Activated CD4-positive, alpha-beta T cell treated with anti-CD3 and anti-CD28 coated beads for 24 hours (primary cell): ENCODE results near the gene PYGB.
"Not testable (repeated sequence)": the region's sequence is repeated elsewhere in the genome, so short reads cannot be mapped to it uniquely, and the experiment has no call there.

Experiments used
- DNase-seq, 2 donors: peaks; one replicate each; pipeline ENCODE4 v3.0.0-alpha.2; 2020; ENCODE audit warnings: low read depth in 2 of 2

PYGB gene

DNA sequence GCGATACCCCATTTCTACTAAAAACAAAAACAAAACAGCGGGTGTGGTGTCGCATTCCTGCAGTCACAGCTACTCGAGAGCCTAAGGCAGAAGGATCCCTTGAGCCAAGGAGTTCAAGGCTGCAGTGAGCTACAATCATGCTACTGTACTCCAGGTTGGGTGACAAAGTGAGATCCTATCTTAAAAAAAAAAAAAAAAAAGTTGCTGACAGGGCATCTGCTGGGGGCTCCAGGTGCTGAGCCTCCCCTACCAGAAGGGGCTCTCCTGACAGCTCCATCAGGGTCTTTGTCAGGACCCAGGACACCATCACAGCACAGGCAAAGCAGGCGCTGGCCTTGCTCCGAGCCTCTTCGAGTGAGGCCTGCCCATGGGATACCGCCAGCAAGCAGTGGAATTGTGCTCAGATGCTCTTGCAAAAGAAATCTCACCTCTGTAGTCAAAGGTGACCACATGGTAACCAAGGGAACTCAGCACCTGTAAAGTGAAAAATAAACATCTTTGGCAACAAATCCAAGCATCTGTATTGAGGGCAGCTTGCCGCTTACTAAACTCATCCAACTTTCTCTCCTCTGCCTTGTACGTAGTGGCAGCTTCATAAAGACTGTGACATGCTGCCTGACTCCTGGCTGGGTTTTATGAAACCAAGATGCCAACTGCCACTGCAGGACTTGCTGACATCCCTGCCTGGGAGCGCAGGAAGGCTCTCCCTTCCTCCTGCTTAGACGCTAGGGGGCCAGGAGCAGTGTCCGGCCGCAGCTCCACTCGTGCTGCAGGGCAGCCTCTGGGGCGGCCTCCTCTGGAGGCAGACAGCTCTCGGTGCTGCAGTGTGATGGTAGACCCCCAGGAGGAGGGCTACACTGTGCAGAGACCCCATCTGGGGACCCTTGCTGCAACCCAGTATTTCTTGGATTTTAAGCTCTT, 66.9 kb downstream of the PYGB start:
- DNase-seq, result no peak

DNA sequence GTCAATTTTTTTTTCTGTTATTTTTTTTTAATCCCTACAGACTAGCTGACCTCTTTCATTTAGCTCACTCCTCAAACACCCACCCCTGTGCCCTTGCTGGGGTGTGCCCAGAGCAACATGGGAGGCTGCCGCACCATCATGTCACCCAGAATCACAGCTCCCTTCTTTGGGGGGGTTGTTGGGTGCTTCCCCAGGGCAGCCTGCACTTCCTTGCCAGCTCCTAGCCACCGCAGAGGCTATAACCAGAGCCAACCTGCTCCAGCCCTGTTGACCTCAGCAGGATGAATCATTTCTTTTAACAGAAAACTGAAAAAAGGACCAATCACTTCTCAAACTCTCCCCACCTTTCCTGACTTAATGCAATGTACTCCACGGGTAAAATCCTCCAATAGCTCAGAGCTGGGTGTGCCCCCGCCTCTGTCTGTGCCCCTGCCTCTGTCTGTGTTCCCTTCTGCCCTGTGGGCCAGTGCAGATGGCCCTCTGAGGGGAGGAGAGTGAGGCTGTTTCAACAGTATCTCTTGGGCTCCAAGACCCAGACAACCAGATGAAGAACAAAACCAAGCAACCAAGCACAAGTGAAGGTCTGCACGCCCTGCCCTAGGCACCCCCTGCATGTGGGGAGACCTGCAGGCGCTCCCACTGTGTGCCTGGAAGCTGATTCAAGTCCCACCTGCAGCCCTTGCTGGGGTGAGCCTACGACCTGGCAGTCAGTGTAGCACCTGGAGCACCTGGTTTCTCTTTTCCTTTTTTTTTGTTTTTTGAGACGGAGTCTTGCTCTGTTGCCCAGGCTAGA, 67.7 kb downstream of the PYGB start:
- no peak for DNase-seq

GRCh38 chr20:25316506-25317190, 68.8 kb downstream of the PYGB start:
- no peak for DNase-seq

DNA sequence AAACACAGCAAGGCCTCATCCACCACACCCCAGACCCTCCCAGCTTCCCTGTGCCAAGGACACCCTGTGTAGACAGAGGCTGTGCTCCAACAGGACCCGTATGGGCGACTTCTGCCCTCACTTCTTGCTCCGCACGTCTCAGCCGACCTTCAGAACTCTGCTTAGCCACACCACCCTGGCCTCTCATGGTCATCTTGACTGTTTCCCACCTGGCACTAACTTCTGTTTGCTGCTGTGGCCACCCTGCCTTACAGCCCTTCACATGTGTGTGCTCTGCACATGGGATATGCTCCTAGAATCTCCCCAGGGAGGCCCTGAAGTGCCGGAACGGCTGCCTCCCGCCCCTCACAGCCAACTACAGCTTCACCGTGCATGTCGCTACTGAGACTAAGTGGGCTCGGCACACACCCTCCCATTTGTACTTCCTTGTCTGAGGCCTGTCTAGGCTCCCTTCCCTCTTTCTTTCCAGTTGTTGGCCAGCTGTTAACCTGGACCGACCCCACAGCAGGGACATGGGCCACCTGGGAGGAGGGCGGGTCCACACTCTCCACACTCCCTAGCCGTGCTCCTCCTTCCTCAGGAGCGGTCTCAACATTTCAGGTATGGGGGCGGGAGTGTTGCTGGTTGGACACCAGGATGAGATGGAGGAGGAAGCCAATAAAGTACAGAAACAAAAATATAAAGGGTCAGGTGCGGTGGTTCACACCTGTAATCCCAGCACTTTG, 69.6 kb downstream of the PYGB start:
- no peak for DNase-seq

- no peak for DNase-seq
These were observed 70.8 kb downstream of the PYGB start for GRCh38 chr20:25318471-25319240.

GRCh38 chr20:25319241-25320034, 71.6 kb downstream of the PYGB start:
- DNase-seq, result no peak

DNA sequence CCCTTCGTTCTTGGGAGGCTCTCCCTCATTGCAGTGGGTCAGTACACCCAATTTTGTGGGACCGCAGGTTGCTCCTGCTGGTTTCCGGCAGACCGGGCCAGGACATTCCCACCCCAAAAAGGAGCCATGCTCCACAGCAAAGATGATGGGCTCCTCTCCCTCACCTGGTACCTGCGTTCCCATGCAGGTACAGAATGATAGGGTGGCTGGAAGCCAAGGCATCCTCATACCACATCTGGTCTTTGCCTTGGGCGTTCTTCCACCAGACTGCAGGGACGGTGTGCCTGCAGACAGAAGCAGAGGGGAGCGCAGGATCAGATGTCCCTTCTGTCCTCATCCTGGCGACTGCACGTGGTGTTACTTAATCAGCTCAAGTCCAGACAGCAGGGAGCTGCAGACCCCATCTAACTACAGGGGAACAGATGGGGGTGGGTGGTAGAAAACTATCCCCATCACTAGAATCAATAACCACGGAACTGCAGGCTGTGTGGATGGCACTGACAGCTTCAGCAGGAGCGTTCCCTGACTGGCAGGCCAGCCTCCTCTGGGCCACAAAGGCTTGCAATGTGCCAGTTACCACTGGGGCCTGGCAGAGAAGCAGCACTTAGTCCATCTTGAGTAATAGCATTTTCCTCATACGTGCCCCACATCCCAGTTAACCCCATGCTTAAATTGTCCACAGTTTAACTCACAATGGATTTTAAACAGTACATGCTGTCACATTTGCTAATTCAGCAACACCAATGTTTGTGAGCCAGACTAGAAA, 72.3 kb downstream of the PYGB start:
- DNase-seq, result no peak

DNA sequence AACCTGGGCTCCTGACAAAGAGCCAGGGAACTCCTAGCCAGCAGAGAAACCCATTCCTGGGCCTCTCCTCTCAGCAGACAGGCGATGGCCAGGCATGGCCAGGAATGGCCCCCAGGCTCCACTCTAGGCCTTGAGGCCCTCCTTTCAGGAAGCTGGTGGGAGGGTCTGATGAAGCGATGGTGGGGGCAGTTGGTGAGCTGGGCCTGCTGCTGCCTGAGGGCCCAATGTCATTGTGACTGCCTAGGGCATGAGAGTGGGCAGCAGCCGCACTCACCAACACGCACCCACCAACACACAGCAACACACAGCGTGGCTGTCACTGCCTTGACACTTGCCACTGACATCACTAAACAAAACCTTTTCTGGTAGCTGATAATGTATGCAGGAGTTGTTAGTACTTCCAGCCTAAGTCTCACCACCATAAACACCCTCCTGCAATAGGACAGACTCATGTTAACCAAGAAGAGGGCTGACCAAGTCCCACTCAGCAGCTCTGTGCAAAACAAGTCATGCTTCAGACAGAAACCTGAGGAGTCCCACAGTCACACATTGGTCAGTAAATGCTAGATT, 73.5 kb downstream of the PYGB start:
- DNase-seq, result no peak

DNA sequence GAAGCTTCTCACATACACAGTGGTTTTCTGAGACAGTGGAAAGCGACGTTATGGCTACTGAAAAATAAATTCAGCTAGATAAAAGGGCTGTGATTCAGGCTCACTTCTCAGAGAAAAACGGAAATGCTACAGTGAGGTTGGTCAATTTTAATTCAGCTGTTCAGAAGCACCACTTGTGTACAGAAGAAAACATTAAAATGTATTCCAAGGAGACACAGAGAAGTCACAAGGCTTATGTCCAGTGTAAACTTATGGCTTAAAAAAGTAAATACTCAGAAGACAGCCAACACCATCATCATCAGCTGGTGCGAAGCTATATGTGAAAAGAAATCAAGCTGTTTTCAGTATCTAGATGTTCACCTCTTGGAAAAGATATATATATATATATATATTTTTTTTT, 74.1 kb downstream of the PYGB start:
- no peak for DNase-seq

- DNase-seq, result no peak
These were observed 75.8 kb downstream of the PYGB start for GRCh38 chr20:25323496-25324246.

GRCh38 chr20:25324412-25324811, 76.5 kb downstream of the PYGB start:
- DNase-seq, result no peak

DNA sequence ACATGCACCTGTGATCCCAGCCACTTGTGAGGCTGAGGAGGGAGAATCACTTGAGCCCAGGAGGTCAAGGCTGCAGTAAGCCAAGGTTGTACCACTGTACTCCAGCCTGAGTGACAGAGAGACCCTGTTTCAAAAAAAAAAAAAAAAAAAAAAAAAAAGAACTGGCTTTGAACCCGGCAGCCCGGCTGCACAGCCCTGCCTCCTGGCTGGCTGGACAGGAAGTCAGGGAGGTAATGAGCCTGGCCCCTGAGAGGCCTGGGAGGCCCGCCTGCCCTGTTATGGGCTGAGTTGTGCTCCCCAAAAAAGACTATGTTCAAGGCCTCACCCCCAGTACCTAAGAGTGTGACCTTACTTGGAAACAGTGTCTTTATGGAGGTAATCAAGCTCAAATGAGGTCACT, 77.2 kb downstream of the PYGB start:
- DNase-seq, result no peak

DNA sequence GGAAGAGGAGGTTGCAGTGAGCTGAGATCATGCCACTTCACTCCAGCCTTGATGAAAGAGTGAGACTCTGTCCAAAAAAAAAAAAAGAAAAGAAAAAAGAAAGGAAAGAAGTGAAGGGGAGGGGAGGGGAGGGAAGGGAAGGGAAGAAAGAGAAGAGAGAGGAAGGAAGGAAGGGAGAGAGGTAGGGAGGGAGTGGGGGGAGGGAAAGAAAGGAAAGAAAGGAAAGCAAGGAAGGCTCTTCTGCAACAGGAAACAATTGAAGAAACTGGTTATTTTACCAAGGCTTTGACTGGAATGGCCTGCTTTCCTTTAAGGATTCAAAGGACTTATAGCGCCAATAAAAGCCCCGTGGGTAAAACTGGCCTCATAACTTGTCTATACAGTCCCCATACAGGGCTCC, 78.1 kb downstream of the PYGB start:
- DNase-seq, result no peak

GRCh38 chr20:25327521-25328235, 79.8 kb downstream of the PYGB start:
- no peak for DNase-seq

DNA sequence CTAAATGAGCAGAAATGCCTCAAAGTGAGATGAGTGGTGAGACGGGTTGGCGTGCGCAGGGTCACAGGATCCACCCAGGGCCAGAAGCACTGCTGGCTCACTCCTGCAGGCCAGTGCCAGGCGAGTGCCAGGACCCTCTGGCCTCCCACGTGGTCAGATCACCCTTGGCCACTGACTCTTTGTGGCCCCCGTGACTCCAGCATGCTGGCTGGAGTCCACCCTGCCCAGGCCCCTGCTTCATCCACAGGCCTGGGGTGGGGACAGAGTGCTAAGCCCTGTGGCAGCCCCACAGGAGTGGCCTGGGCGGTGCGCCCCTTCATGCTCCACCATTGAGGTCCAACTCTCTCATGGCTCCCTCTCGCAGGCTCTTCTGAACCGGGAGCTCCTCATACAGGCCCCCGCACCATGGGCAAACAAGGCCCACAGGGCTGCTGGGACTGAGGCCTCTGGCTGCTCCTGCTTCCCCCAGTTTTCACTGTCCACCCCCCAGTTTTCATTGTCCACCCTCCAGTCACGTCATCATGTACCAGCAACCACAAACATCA, 81.1 kb downstream of the PYGB start:
- DNase-seq, result no peak

DNA sequence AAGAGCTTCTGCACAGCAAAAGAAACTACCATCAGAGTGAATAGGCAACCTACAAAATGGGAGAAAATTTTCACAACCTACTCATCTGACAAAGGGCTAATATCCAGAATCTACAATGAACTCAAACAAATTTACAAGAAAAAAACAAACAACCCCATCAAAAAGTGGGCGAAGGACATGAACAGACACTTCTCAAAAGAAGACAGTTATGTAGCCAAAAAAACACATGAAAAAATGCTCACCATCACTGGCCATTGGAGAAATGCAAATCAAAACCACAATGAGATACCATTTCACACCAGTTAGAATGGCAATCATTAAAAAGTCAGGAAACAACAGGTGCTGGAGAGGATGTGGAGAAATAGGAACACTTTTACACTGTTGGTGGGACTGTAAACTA, 87.1 kb downstream of the PYGB start:
- DNase-seq, result not testable (repeated sequence)
